HG03159 (cell line): ENCODE data around the gene HNRNPD.
"Not testable (repeated sequence)": the region's sequence is repeated elsewhere in the genome, so short reads cannot be mapped to it uniquely, and the experiment has no call there.

Experiments
- ATAC-seq: cut with Tn5 transposase; IDR thresholded peaks from one replicate; pipeline ENCODE4 v1.9.1; 2021; ENCODE audit warnings: mild to moderate bottlenecking, moderate library complexity; ENCODE audit not compliant: unreplicated experiment

Gene HNRNPD

GRCh38 chr4:82373486-82373815, 340 bp downstream of the HNRNPD start:
- ATAC-seq: peak; percentile 26

DNA sequence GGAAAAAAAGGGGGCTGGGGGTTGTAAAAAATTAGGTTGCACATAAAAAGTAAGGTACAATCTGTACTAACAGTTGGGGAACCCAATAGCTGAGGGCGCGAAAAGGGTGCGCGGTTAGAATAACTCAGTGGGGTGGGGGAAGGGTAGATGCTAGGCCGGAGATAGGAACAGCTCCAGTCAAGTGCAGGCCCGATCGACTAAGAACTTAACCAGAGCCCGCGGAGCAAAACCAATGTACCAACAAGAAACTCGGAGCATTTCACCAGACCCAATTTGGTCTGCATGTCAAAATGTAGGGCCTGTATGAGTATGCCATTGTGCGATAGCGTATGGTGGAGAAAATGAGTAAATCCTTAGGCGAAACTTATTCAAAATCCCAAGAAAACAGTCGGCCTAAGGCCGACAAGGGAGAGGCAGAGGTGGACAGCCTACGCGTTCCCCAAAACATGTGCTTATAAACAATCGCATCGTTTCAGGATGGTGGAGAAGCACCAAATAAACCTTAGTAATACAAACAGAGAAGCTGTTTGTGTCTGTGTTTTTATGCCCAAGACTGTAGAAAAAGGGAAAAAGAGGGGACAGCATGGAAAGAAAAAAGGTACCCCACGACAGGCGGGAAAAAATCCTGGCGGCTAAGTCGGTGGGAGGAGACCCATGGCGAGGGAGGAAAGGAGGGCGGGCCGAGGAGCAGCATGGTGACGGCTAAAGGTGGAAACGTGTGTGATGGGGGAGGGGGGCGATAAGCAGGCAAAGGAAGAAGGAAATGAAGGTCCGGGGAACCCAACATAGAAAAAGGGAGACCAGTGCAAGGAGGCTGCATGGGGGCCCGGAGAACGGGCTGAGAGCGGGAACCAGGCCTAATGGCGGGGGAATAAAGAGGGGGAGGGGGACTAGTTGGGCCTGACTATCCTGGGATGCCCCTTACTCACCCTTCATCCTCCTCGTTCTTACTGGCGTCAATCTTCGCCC, 990 bp downstream of the HNRNPD start:
- no peak for ATAC-seq

GRCh38 chr4:82371497-82371896, 2.3 kb downstream of the HNRNPD start:
- ATAC-seq: no peak

GRCh38 chr4:82367438-82368097, 6.2 kb downstream of the HNRNPD start:
- no peak for ATAC-seq

DNA sequence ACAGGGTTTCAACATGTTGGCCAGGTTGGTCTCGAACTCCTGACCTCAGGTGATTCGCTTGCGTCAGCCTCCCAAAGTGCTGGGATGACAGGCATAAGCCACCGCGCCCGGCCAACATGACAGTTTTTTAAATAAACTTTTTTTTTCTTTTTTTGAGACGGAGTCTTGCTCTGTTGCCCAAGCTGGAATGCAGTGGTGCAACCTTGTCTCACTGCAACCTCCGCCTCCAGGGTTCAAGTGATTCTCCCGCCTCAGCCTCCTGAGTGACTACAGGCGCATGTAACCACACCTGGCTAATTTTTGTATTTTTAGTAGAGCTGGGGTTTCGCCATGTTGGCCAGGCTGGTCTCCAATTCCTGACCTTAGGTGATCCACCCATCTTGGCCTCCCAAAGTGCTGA, 7.4 kb downstream of the HNRNPD start:
- ATAC-seq: not testable (repeated sequence)

- no peak for ATAC-seq
Measured at GRCh38 chr4:82363896-82364487, 9.8 kb downstream of the HNRNPD start.

- ATAC-seq: no peak
Measured at GRCh38 chr4:82362565-82362964, 11.2 kb downstream of the HNRNPD start.

GRCh38 chr4:82360298-82361177, 13.3 kb downstream of the HNRNPD start:
- no peak for ATAC-seq

DNA sequence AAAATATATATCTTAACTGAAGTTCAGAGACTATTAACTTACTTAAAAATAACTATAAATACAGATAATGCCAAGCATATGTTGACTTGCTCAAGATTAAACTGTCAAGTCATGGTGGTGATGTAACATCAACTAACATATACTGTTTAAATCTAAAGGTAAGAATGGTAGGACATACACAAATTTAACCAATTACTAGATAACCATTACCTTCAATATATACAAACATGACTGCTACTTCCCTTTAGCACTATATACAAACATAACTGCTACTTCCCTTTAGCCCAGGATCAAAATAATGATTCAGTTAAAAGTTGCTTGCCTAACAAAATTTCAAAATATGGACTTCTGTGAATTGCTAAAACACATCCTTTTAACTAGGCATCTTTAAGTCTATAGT, 14.9 kb downstream of the HNRNPD start:
- no peak for ATAC-seq

DNA sequence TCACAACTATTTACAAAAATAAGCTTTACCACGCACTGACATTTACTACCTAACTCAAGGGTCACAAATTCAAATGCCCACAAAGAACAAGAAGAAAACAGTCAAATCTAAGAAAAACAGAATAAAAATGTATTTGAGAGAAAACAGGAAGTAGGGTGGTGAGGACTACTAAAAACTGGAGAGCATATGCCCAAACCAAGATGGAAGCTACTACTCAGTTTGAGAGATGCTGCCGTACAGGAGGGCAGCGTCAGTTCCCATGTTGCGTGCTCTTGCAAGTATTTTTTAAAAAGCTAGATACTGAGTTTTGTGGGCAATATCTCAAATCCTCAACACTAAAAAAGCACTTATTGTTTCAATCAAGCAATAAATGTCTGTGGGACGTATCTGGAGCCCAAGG, 16.2 kb downstream of the HNRNPD start:
- ATAC-seq: no peak

DNA sequence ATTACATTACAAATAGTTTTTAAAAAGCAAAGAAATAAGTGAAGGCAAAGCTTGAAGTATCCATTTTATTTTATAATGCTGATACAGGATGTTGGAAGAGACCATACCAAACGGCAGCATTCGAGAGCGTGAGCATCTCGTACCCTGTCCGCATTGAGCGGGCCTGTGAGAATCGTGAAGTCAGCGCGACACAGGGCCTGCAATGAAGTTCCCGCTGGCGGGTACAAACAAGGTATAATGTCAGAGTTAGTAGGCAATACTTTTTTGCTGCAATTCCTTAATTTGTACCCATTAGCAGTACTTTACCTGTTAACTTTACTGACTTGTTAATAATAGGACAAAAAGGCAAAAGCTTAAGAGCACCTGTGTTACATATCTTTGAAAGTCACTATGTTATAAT, 19.0 kb downstream of the HNRNPD start:
- no peak for ATAC-seq

- no peak for ATAC-seq
Measured at GRCh38 chr4:82352825-82353366, 20.9 kb downstream of the HNRNPD start.

DNA sequence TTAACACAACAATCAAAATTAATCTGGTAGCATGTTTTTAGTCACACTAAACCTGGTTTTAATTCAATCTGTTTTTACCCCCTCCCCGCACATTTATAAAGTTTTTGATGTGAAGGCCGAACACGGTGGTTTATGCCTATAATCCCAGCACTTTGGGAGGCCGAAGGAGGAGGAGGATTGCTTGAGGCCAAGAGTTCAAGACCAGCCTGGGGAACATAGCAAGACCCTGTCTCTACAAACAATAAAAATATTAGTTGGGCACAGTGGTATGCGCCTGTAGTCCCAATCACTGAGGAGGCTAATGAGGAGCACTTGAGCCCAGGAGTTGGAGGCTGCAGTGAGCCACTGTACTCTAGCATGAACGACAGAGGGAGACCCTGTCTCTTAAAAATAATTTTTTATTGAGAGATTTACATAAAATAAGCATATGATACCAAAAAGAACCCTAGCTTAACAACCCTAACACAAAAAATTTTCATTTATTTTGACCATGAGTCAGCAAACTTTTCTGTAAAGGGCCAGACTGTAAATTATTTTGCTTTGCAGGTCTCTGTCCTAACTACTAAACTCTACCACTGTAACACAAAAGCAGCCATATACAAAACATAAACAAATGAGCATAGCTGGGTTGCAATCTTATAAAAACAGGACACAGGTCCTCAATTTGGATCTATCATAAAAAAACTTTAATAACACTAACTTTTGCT, 21.5 kb downstream of the HNRNPD start:
- ATAC-seq: no peak

- no peak for ATAC-seq
Measured at GRCh38 chr4:82346126-82346525, 27.7 kb downstream of the HNRNPD start.

DNA sequence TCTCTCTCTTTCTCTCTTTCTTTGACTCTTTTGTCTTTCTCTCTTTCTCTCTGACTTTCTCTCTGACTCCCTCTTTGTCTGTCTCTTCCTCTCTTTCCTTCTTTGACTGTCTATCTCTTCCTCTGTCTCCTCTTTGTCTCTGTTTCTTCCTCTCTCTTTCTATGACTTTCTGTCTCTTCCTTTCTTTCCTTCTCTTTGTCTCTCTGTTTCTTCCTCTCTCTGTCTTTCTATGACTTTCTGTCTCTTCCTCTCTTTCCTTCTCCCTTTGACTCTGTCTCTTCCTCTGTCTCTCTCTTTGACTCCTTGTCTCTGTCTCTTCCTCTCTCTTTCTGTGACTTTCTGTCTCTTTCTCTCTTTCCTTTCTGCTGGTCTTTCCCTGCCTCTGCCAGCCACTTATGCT, 38.7 kb downstream of the HNRNPD start:
- no peak for ATAC-seq

- ATAC-seq: not testable (repeated sequence)
Measured at GRCh38 chr4:82333641-82334040, 40.1 kb downstream of the HNRNPD start.

DNA sequence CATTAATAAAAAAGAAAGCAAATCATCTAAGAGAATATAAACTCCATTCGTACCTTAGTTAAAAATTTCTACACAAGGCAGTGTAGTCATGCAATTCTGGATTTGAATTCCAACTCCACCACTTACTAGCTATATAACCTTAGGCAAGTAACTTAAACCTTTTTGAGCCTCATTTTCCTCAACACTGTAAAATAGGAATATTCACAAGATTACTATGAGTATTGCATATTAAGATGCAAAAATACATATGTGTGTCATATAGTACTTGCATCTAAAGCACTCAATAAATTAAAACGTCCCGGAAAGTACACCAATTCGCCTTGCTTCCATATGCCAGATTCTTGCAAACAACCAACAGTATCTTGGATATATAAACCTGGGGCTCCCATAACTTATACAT, 42.0 kb downstream of the HNRNPD start:
- no peak for ATAC-seq

- no peak for ATAC-seq
Measured at GRCh38 chr4:82320351-82320750, 53.4 kb downstream of the HNRNPD start.

GRCh38 chr4:82303063-82303462, 70.7 kb downstream of the HNRNPD start:
- not testable (repeated sequence) for ATAC-seq
